ENCODE data around the gene PDK2.

GRCh38 chr17:50060951-50061712, 34.0 kb upstream of the PDK2 start:
- TF ChIP-seq POLR2A (IDR thresholded peaks at IDR 0.05; ENCODE audit: low read length) (no peak), GATA1 (IDR thresholded peaks at IDR 0.05; ENCODE audit: low read depth, low read length) (no peak)

Measured in erythroblast (primary cell).